GM19372 (cell line): ENCODE measurements around the gene HTRA1.

Experiments
- ATAC-seq: cut with Tn5 transposase; IDR thresholded peaks from one replicate; pipeline ENCODE4 v1.9.1; 2021; ENCODE audit warnings: mild to moderate bottlenecking, low read depth, moderate library complexity; ENCODE audit not compliant: unreplicated experiment

HTRA1 gene

DNA sequence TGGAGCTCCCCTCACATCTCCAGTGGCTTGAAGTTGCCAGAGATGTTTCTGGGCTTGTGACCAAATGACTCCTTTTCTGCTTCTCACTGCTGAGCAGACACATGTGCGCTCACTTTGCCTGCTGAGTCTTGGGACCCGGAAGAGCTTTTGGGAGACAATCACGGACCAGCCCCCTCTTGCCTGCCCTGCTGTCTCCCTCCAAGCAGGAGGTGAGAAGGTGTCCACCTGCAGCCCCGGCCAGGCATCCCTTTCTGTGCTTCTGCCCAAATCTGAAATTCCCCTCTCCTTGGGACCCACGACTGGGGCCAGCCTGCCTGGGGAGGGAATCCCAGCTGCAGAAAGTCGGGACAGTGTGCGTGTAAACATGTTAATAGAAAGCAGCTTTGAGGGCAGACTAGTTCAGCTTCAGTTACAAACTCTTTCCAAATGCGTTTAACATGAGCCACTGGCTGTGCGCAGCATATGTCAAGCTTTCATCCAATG is 31.7 kb downstream of the HTRA1 start:
- no peak for ATAC-seq

DNA sequence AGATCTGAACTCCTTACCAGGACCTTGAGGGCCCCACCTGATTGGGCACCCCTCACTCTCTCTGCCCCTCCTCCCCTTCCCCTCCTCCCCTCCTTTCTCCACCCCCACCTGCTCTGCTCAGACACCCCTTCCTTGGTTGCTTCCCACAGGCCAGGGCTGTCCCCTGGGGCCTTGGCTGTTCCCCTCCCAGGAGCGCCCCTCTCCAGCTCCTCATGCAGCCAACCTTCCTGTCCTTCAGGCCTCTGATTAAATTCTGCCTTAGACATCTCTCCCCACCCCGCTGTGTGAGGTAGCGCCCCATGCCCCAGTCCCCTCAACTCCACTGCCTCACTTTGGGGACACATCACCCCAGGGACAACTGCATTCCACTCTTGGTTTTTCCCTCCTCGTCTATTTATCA is 32.4 kb downstream of the HTRA1 start:
- no peak for ATAC-seq

DNA sequence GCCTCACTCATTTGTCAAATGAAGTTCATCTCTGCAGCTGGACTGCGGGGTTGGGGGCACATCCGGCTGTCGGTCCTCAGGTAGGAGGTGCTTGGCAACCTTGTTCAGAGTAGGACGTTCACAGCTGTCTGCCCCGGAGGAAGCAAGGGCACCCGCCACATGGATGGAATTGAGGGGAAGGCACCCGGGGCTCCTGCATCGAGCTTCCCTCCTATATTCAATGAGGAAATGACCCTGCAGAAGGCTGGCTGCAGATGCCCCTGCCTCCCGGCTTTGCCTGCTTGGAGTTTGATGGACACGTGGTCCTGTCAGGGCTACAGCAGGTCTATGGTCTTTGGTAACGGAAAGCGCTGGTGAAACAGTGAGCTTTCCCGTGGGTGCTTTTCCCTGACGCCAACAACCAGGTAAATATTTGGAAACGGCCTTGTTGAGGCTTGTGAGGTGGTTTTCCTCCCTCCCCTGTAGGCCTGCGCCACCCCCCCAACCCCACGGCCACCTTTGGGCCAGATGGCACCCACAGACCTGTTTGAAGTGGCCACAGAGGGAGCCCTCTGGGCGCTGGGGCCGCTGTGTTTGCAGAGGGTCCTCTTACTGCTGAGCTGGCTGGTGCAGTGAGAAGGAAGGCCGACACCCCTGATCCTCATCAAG is 32.9 kb downstream of the HTRA1 start:
- no peak for ATAC-seq

DNA sequence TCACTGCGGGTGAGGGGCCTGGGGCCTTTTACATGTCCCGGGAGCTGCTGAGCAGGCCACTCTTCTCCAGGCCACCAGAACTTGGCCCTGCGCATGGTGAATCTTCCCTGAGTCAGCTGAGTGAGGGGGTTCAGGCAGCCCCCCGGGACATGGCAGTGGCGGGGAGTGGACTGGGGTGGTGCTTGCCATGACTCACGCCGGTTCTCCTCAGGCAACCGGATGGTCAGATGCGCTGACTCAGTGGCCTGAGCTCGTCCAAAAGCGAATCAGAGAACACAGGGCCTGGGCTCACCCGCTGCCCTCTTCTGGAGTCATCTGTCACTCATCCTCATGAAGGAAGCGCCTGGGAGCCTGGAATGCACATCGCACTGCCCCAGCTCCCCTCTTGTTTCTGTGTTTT is 33.5 kb downstream of the HTRA1 start:
- ATAC-seq = no peak

DNA sequence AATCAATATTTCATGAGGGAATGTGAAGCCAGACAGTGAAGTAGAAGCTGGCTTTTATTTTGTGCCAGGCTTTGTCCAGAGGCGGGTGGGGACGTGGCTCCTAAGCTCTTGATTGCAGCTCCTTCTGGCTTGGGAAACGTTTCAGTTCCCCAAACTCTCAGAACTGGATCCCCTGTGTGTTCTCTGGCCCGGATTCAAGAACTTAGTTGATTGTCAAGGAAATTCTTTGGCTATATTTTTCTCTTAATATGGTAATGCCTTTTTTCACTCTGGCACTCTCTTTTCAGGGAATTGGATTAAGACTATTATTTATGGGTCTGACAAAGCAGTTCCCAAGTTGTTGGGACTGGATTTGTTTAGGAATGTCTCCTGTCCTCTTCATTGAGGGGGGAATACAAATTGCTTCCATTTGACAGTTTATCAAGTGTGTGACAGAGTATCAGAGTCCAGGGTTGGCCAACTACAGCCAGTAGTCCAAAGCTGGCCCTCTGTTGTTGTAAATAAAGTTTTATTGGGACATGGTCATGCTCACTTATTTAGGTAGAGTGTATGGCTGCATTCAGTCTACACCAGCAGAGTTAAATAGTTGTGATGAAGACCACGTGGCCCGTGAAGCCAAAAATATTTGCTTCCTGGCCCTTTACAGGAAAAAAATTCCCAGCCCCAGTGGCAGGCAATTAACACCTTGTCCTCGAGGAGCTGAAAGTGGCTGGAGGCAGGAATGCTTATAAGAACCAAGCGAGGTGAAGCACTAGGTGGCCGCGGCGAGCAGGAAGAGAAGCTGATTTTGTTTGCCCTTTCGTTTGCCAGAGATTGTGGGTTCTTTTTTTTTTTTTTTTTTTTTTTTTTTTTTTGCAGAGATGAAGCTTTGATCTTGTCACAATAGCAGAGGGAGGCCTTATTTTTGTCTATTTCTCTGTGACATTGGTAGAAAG is 34.3 kb downstream of the HTRA1 start:
- ATAC-seq = no peak

DNA sequence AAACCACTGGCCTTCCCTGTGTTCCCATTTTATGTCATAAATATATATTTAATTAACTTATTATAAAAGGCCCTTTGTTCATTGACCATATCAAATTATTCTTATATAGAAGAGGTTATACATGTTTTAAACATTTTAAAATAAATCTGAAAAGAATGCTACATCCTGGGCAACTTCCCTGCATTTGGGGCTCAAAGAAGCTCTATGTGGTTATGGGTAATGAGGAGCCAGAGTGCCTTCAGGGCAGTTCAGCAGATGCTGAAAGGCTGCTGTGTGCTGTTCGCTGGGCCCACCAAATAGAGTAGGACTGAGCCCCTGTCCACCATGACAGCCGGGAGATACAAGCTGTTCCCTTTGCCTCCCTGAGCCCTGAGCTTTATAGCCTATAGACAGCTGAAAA is 35.9 kb downstream of the HTRA1 start:
- no peak for ATAC-seq

DNA sequence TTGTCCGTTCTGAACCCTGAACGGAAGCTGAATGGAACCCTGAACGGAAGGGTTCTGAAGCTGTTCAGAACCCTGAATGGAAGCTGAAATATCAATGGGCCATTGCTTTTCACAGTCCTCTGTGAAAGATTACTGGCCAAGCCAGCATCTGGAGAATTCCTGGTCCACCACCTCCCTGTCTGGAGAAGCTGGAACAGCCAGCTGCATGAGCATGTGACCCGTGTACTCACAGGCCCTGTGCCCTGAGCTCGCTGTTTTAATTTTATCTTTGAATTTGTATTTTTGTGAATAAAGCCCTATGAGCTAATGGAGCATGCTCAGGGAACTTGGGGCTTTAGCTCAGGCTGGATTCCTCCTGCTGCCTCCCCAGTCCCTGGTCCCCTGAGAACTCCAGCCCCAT is 37.2 kb downstream of the HTRA1 start:
- ATAC-seq = no peak

DNA sequence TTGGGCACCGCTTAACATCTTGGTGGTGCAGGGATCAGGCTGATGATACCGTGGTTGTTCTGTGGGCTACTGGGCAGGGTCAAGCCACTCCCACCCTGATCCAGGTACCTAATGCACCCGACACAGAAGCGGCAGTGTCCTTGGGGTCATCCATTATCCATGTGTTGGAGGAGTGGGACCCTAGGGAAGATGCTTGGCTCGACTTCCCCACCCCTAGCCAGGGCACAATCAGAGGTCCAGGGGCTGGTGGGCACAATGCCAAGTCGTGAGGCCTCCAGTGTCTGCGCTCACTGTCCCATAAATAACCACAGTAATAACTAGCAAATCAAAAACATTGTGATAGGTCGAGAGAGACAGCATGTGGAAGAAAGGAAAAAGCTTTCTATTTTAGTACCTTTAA is 37.7 kb downstream of the HTRA1 start:
- no peak for ATAC-seq

DNA sequence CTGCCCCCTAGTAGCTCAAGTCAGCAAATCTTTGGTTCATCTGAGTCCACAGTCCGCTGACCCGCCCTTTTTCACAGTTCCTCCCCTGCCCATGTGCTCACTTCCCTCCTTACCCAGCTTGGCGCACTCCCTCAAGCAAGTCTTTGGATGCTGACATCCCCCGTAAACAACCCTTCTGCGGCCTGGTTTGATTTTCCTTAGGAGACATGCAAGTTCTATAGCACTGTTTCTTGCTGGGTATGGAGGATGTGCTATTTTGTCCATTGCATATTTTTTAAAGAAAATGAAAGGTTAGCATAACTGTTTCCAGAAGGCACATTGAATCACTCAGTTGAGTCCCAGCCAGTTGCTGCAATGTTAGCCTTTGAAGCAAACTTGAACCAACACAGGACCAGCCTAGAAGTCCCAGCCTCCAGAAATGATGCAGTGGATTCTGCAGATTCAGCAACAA is 38.2 kb downstream of the HTRA1 start:
- no peak for ATAC-seq

DNA sequence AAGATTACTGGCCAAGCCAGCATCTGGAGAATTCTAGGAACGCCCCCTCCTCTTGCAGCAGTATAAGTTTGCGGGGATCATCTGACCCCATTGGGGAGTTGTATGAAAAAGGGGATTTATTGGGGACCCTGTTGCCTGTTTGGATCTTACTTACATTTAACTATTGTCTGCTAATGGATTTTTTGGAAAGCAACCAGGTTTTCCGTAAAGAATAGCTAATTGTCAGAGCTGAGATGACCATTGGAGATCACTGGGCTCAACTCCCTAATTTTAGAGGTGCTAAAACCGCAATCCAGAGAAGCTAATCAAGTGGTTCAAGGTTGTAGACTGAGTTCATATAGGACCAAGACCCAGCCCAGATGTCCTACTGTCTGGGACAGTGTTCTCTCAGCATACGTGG is 38.8 kb downstream of the HTRA1 start:
- no peak for ATAC-seq

DNA sequence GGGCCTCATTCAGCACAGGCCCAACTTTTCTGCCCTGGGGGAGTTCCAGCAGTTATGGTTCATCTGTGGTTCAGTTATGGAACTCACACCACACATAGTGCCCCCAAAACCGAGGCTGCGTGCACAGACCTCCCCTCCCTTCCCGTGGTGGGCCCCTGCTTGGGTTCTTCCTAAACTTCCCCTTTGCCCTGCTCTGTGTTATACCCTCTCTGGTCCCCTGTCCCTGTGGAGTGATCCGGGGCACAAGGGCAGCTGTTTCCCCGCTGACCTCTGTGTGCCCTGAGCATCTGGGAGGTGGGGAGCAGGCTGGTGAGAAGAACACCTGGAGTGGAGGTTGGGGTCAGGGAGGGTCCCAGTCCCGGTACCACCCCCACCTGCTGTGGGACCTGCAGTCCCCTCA is 39.4 kb downstream of the HTRA1 start:
- ATAC-seq = no peak

DNA sequence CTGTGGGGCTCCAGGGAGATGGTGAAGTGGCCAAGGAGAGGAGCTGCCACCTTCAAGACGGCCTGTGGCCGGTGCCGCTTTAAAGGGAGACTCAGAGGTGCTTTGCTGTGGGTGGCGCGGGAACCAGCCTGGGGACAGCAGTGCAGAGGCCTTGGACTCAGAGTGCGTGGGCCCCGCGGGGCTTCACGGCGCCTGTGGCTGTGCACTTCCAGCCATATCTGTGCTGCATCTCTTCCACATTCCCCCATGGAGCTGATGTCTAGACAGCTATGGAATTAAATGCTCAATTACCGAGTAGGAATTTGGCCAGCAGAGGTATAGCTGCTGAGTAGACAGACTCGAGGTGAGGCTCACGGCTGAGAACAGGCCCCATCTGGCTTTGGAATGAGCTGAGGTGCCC is 41.7 kb downstream of the HTRA1 start:
- ATAC-seq = no peak

DNA sequence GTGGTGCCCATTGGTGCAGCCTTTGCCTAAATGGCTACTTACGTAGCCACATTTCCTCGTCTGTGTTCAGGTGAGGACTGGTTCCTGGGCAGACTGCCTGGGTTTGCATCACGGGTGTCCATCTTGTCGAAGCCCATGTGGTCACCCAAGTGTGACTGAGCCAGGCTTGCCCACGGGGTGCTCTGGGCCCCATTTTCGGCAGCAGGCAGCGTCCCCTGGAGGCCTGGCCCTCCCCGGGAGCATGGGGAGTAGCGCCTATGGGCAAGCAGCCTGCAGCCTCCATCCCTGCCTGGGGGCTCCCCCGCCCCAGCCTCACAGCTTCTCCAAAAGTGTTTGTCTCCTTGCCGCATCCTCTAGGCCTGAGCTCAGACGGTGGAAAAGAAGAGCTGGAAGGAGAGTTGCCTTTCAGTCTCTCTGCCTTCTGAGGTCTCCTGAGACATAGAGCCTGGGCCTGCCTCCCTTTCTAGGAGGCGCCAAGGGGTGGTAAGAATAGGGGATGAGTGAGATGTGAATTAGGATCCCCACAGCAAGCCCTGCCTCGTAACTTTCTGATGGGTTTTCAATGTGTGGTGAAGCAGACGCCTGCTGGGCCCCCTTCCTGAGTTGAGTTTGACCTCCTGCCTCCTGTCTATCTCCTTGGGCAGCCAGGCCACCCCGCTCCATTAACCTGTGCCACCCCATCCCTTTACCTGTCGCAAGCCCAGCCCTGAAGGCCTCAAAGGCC is 42.7 kb downstream of the HTRA1 start:
- ATAC-seq = no peak

DNA sequence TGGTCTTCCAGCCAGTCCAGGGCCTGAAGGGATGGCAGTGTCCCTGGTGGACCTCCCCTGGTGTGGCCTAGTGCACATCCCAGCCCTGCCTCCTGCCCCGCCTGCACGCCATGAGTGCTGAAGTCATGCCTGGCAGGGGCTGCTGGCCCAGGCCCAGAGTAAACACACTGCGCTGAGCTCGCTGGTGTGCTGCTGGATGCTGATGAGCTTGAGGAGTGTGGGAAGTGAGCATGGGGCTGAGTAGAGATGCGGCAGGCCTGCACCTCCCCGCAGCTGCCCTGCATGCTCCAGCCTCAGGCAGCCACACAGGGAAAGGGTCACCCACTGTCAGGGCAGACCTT is 43.2 kb downstream of the HTRA1 start:
- no peak for ATAC-seq

DNA sequence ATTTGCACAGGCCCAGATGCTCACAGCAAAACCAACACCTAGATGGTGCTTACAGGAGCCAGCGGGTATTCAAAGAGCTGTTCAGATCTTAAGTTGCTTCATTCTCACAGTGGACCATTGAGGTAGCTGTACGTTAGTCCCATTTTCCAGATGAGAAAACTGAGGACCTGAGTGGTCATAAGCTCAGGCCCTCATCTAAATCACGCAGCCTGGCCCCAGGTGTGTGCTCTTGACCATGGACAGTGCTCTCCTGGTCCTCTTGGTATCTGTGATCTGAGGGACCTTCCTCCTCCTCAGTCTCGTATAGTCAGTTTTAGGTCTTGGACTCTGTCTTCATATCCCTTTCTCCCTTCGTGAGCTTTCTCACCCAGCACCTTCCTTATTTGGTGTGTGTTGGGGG is 43.7 kb downstream of the HTRA1 start:
- ATAC-seq = no peak

DNA sequence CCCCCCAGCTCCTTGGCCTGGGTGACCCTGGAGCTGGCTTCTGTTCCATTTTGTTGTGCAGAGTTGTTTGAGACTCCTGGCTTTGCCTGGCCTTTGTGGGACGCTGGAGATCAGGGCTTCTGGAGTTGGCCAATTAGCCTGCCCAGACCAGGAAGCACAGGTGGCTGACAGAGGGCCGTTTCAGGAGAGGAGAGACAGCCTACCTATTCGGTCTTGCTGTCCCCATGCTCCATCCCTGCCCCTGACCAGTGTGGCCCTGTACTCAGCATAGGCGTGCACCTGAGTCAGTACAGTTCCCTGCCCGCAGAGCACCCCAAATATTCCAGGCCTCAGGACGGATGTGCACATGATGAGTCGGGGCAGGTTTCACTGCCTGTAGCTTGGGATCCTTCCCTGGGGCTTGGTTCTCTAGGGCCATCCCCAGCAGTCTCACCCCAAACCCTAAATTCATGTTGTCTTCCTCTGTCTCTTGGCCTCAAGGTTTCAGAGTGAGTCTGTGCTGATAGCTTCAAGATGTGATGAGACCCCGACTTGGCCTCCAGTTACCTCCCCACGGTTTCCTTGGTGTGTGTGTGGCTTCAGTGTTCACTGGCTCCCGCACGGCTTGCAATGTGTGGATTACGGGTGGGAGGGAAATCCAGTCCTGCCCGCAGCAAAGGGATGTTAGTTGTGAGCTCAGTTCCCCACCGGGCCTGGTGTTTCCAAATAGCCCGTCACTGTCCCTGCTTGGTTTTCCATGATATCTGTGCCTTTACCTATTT is 44.7 kb downstream of the HTRA1 start:
- no peak for ATAC-seq

DNA sequence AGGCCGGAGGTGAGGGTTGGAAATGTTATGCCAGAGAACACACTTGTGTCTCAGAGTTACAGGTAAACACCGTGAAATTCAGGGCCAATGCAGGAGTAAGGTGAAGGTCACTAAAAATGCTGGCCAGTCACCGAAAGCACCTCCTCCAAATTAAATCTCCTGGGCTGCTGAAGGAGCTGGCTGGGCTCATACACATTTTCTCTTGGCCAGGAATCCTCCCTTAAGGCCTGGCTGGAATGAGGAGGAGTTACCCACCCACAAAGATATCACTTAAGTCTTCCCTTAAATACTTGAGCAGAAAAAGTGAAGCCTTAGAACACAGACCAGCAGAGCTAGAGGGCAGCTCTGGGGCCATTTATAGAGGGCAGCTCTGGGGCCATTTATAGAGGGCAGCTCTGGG is 46.3 kb downstream of the HTRA1 start:
- ATAC-seq = no peak

DNA sequence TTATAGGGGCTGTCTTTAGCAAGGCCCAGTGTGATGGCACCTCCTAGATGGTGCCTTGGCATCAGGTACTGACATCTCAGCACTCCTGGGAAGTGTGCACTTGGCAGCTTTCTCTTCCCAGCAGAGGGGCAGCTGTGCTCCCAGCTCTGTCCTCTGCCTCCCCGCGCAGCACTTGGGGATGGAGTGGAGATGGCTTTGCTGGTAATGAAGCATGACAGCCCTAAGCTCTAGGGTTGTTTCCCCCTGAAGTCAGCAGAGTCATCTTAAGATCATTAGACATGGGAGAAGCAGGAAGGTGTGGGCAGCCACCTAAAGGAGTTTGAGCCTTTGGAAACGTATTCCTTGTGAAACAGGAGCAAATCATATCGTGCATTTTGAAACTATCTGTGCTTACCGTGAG is 46.7 kb downstream of the HTRA1 start:
- no peak for ATAC-seq

DNA sequence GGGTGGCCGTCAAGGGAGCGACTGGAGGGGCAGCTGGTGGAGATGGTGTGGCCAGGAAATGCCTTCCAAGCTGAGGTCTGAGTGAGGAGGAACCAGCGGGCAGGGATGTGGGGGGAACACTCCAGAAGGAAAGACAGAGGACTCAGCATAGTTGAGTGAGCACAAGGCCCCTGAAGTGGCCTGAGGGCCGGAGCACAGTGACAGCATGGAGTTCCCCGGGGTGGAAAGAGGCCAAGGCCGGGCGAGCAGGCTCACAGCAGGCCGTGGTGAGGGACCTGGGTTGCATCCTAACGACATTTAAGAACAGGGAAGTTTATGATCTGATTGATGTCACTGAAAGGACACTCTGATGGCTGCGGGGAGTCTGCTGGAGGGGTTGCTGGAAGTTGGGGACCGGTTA is 48.0 kb downstream of the HTRA1 start:
- no peak for ATAC-seq

DNA sequence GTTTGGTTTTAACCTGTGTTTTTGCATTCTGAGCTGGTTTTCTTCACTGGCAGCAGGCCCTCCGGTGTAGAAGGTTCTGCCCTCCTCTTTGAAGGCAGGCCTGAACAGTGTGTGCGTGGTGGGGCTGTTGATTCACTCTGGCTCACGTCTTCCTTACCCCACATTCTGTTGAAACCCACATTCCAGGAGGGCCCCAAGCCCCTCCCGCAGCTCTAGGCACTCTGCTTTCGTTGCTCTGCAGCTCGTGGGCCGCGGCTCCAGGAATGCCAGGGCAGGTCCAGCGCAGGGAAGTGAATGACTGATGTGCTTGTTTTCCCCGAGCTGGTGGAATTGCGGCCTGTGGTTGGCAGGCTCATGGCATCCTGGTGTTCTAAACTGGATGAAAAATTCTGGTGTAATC is 49.0 kb downstream of the HTRA1 start:
- ATAC-seq = no peak

DNA sequence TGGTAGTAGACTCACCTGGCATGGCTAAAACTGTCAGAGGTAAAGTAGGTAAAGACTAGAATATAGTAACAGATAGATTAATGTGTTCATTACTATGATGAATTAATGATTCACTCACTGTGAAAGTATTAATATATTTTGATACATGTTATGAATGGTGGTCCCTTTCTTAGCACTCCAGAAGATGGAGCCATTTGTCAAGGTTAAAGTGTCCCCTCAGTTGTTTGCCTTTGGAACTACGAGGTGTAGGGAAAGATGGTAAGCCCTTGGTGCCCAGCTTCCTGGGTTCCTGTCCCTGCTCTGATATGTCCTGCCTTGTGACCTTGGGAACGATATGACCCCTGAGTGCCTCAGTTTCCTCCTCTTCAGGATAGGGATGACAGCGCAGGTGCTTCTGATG is 49.4 kb downstream of the HTRA1 start:
- no peak for ATAC-seq
